ENCODE results near the gene TRPC1. TPM values are rescaled to one million over a fixed set of nuclear protein-coding genes. Genes with fewer than 3 reads are reported as not detected.

Gene TRPC1
- total RNA-seq, 1 experiment from 2014 or later: 16.7 TPM

DNA sequence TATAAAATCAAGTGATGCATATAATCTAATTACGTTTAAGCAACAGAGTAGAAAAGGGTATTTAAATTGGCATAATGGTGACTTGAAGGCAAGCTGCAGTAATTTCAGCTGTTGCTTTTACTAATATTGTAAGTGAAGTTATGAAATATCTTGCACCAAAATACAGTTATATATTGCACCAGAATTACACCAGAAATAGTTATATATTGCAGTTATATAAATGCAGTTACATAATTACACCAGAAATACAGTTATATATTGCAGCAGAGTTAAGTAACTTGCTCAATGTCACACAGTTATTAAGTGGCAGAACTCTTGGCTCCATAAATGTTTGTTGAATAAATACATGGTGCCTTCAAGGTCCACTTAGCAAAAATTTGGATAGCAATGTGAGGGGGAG is 113.7 kb downstream of the TRPC1 start:
- Histone ChIP-seq H3K36me3 (replicated peaks; ENCODE audit: control insufficient read depth, insufficient read depth, low read length) (no peaks in the 10 kb centered on the region), H3K4me3 (ENCODE audit: insufficient read depth, low read depth, low read length) (no peak overlapping the region), H3K27me3 (ENCODE audit: control insufficient read depth, insufficient read depth, low read length) (no peaks in the 10 kb centered on the region)
- DNase-seq: no peak

DNA sequence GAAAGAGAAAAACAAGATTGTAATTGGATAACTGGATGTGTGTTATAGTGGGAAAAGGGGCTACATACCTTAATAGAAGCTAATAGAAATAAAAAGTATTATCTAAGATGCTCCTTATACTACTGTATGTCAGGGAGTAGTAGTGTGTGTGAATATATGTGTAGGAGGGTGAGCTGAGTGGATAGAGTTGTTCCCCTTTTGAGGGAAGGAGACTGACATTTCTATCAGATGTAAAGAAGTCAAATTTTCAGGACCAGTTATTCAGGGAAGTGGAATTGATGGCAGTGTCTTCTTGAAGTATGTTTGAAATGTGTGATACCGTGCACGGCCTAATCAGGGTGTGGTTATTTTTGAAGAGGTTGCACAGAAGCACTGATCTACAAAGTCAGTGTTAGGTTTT is 116.0 kb downstream of the TRPC1 start:
- Histone ChIP-seq H3K27me3 (ENCODE audit: control insufficient read depth, insufficient read depth, low read length) (no peaks in the 10 kb centered on the region), H3K36me3 (replicated peaks; ENCODE audit: control insufficient read depth, insufficient read depth, low read length) (no peaks in the 10 kb centered on the region)
- DNase-seq: no peak

DNA sequence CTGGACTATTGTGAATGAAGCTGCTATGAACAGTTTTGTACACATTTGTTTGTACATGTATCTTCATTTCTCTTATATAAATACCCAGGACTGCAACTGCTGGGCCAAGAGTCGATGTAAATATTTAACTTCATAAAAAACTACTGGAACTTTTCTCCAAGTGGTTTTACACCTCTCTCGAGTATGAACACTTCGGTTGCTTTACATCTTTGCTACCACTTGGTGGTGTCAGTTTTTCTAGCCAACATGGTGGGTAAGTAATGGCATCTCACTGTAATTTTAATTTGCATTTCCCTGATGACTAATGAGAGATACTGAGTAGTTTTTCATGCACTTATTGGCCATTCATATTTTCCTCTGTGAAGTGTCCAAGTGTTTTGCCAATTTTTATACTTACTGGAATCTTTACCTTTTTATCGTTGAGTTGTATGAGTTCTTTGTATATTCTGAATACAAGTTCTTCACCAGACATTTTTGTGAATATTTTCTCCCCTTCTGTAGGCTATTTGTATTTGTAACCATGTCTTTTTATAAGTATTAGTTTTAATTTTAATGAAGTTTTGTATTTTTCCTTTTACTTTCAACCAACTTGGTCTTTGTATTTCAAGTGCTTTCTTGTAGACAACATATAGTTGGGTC is 120.6 kb downstream of the TRPC1 start:
- Histone ChIP-seq H3K36me3 (replicated peaks; ENCODE audit: control insufficient read depth, insufficient read depth, low read length) (no peaks in the 10 kb centered on the region), H3K27me3 (ENCODE audit: control insufficient read depth, insufficient read depth, low read length) (no peaks in the 10 kb centered on the region), H3K4me3 (ENCODE audit: insufficient read depth, low read depth, low read length) (no peak overlapping the region)
- peak; percentile 45 for DNase-seq

More for the DNA sequence above, 116.0 kb downstream of the TRPC1 start:
- H3K4me3 ChIP-seq (ENCODE audit: insufficient read depth, low read depth, low read length): no peak overlapping the region

DNA sequence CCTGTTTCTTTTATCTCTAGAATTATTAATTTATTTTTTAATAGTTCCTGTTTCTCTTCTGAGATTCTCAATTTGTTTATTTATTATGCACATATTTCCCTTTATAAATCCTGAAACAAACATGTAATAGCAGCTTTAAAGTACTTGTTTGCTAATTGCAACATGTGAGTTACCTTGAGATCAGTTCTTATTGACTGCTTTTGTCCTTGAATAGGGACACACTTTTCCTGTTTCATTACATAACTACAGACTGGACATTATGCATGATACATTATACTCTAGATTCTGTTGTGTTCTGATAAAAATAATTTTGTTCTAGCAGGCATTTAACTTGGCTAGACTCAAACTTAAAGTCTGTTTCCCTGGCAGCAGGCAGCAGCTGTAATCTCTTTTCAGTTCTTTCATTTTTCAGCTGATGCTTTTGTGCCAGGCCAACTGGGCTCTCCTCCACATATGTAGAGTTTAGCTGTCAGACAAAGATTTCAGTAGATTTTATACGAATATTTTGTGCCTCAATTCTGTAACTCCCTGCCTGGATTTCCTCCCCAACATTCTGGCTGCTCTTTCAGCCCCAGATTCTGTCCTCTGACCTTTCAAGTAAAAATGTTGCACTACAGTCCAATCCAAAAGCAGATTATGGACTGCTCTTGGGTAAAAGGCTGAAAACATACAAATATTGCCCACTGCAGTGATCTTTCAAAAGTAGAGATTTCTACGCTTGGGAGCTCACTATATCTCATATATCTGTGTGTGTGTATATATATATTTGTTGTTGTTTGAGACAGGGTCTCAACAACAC is 123.1 kb downstream of the TRPC1 start:
- Histone ChIP-seq H3K4me3 (ENCODE audit: insufficient read depth, low read depth, low read length) (no peak overlapping the region), H3K36me3 (replicated peaks; ENCODE audit: control insufficient read depth, insufficient read depth, low read length) (no peaks in the 10 kb centered on the region), H3K27me3 (ENCODE audit: control insufficient read depth, insufficient read depth, low read length) (no peaks in the 10 kb centered on the region)
- DNase-seq: no peak

DNA sequence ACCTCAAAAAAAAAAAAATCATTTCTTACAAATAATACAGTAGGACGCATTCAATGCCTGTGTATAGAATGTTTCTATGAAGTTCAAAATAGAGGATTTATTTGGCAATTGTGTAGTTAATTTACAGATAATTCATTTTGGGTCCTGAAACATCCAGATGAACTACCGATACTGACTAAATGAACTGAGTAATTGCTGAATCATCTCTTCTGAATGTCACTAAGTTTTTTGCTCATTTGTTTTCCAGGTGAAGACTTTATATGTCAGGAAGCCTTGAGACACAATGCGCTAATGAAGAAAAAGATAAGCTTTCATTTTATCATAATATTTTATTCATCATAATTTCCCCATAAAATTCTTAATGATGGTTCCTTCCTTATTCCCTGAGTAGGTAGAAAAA is 125.3 kb downstream of the TRPC1 start:
- Histone ChIP-seq H3K27me3 (ENCODE audit: control insufficient read depth, insufficient read depth, low read length) (no peaks in the 10 kb centered on the region), H3K4me3 (ENCODE audit: insufficient read depth, low read depth, low read length) (no peak overlapping the region), H3K36me3 (replicated peaks; ENCODE audit: control insufficient read depth, insufficient read depth, low read length) (no peaks in the 10 kb centered on the region)
- DNase-seq: no peak

DNA sequence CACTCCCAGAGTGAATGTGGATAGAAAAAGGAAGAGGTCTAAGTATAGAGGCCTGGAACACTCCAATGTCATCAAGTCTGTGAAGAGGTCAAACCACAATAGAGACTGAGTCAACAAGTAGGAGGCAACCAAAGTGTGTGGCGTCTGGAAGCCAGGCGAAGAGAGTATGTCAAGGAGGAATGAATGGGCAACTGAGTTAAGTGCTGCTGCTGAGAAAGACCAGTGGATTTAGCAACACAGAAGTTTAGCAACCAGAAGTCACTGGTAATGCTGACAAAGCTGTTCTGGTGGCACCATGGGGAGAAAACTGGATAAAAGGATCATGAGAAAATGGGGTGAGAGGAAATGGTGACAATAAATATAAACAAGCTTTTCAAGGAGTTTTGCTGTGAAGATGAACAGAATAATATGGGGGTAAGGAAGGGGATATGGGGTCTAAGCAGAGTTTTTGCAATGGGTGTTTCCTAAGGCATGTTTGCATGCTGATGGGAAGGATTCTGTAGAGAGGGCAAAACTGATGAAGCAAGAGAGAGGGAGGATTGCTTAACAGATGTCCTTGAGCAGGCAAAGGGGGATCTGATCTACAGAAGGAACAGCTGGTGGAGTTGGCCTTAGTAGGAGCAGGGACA is 126.7 kb downstream of the TRPC1 start:
- DNase-seq: no peak
- H3K36me3 ChIP-seq (replicated peaks; ENCODE audit: control insufficient read depth, insufficient read depth, low read length): no peaks in the 10 kb centered on the region
- no peak overlapping the region for H3K4me3 ChIP-seq (ENCODE audit: insufficient read depth, low read depth, low read length)
- H3K27me3 ChIP-seq (ENCODE audit: control insufficient read depth, insufficient read depth, low read length): no peaks in the 10 kb centered on the region

DNA sequence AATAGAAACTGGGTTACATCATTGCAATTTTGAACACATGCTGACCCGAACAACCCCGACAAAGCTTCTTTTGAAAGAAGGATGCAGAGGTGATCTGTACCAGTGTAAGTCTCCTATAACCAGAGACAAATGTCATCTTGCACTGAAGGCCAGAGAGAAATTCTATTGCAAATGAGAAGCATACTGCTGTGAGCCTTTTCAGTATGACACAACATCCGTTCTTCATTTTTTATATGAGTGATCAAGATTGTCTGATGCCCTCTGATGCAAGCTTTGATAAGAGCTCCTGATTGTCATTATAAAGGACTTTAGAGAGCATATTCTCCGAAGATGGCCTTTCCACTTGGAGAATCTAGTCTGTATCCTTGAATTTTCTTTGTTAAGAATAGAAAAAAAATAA is 128.2 kb downstream of the TRPC1 start:
- no peak for DNase-seq
- H3K36me3 ChIP-seq (replicated peaks; ENCODE audit: control insufficient read depth, insufficient read depth, low read length): no peaks in the 10 kb centered on the region
- H3K27me3 ChIP-seq (ENCODE audit: control insufficient read depth, insufficient read depth, low read length): no peaks in the 10 kb centered on the region
- no peak overlapping the region for H3K4me3 ChIP-seq (ENCODE audit: insufficient read depth, low read depth, low read length)

DNA sequence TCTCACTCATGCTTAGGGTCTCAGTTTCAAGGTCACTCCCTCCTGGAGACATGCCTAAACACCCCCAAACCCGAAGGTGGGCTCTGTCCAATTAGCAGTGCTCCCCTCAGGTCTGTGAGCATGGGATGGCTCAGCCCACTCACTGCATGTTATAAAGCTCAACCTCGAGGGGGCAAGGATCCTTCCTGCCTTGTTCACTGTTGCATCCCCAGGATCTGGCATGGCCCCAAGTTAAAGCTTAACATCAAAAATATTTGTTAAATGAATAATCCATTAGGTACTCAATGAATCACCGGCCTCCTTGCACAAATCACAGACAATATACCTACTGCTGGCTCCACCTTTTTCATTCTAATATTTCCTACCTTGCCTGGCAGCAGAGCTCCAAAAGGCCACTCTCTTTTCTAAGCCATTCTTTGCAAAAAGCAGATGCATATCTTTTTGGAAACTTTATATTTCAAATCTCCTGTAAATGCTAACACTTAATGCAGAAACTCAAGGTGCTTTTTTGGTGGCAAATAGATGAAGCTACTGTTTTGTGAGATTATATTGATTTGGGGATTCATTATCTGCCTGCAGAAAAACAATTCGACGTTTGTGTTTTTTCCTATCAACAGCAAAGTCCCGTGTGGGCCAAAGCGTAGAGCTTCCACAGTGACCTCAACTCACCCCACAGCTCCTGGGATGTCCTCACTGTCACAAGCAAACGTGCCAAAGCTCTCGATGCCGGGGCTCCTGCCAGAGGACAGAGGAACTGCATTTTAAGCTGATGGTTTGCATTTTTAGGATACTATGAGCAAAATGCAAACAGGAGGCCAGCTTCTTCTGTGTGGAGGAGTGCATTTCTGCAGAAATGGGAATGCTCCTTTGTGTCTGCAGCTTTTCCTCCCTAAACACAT is 129.7 kb downstream of the TRPC1 start:
- no peaks in the 10 kb centered on the region for H3K27me3 ChIP-seq (ENCODE audit: control insufficient read depth, insufficient read depth, low read length)
- no peak for DNase-seq
- no peaks in the 10 kb centered on the region for H3K36me3 ChIP-seq (replicated peaks; ENCODE audit: control insufficient read depth, insufficient read depth, low read length)
- H3K4me3 ChIP-seq (ENCODE audit: insufficient read depth, low read depth, low read length): no peak overlapping the region

DNA sequence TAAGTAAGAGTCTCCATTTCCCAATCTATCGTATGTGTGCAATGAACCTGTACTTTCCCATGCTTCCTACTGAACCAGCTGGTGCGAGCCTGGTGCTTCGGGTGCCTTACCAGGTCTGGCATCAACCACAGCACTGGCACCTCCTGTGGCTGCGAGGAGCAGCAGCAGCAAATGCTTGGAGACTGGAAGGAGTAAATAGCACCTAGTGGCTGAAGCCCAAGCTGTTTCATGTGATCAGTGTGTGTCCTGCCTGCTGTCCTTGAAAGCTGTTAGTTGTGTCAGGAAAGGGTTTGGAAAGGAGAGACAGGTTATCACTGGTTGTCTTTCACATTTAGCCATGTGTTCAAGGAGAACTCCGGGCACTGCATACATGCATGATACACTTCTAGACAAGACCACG is 133.2 kb downstream of the TRPC1 start:
- no peak overlapping the region for H3K4me3 ChIP-seq (ENCODE audit: insufficient read depth, low read depth, low read length)
- DNase-seq: peak; percentile 41
- H3K36me3 ChIP-seq (replicated peaks; ENCODE audit: control insufficient read depth, insufficient read depth, low read length): no peaks in the 10 kb centered on the region
- no peaks in the 10 kb centered on the region for H3K27me3 ChIP-seq (ENCODE audit: control insufficient read depth, insufficient read depth, low read length)

Other genes with a start within 250 kb of the TRPC1 start
- gene ATR, start 145.3 kb upstream of the TRPC1 start, total RNA-seq (2014; rRNA removed; shearing (Covaris generic)): 18.3 and 29.9 TPM in 2 replicates
- gene PLS1, start 127.6 kb upstream of the TRPC1 start, total RNA-seq (2014; rRNA removed; shearing (Covaris generic)): 13.8 and 21.5 TPM in 2 replicates
- 9.4 and 18.3 TPM in 2 replicates for gene PCOLCE2, start 165.0 kb downstream of the TRPC1 start, total RNA-seq (2014; rRNA removed; shearing (Covaris generic))
- gene PAQR9, start 239.6 kb downstream of the TRPC1 start, total RNA-seq (2014; rRNA removed; shearing (Covaris generic)): 0.21 and 0.63 TPM in 2 replicates

Data from H7 (cell line).